Colonic mucosa (tissue), 4 donors: ENCODE data around the gene MYH7. TPM values are rescaled to one million over a fixed set of nuclear protein-coding genes. Genes with fewer than 3 reads are reported as not detected.
"Not testable (repeated sequence)": the region's sequence is repeated elsewhere in the genome, so short reads cannot be mapped to it uniquely, and the experiment has no call there.

ENCODE experiments used
- DNase-seq: peaks from one replicate; pipeline ENCODE4 v3.0.0-alpha.2; 2020
- H3K27ac ChIP-seq: fragments of 200-600 bp; one replicate; pipeline ENCODE4 v1.8.0; 2021
- H3K27me3 ChIP-seq: fragments of 200-600 bp; one replicate; pipeline ENCODE4 v1.8.0; 2021
- H3K36me3 ChIP-seq: fragments of 200-600 bp; one replicate; pipeline ENCODE4 v1.8.0; 2021
- H3K4me1 ChIP-seq: fragments of 200-600 bp; one replicate; pipeline ENCODE4 v1.8.0; 2021; ENCODE audit warnings: mild to moderate bottlenecking
- H3K4me3 ChIP-seq: fragments of 200-600 bp; one replicate; pipeline ENCODE4 v1.8.0; 2021
- H3K9ac ChIP-seq, 2 donors: one replicate each; pipeline ENCODE4 v1.7.0; 2013; ENCODE audit warnings: control low read depth in 2 of 2, low read depth in 2 of 2, low read length in 2 of 2
- H3K9me3 ChIP-seq: fragments of 200-600 bp; one replicate; pipeline ENCODE4 v1.8.0; 2021
- CTCF ChIP-seq: fragments of 200-600 bp; IDR thresholded peaks from one replicate; pipeline ENCODE4 v1.8.0; 2022; ENCODE audit warnings: antibody characterized with exemption, mild to moderate bottlenecking
- intact Hi-C: fragments of 100-400 bp; cut with DNase I; formaldehyde crosslinking; loops from one replicate; pipeline ENCODE4 v1.14.1; 2022
- total RNA-seq, 2 donors: library from RNA; stranded (reverse); fragmentation: NEBNext Ultra II Directional in 1 of 2; extraction: Animal tissue kit (Norgen Biotek cat#: 25700) in 1 of 2; gene quantifications; one replicate each; pipeline ENCODE4 v1.2.1, GENCODE V29; 2021
- donor health status: healthy.
- donor health status: DM: no; HTN: no; CAD: no.
- donor health status: DM: no; HTN: no; CAD: no.

The MYH7 gene
- total RNA-seq, 2 donors from 2014 or later, result 1.2 TPM; not detected in 1

GRCh38 chr14:23431486-23431885, 4.0 kb downstream of the MYH7 start:
- no peaks in the 10 kb centered on the region for H3K4me1 ChIP-seq
- H3K9me3 ChIP-seq, result no peaks in the 10 kb centered on the region
- H3K27me3 ChIP-seq, result no peaks in the 10 kb centered on the region
- no peak overlapping the region for H3K27ac ChIP-seq
- H3K4me3 ChIP-seq, result no peak overlapping the region
- intact Hi-C loops, result no loop called here
- DNase-seq, result no peak
- H3K9ac ChIP-seq, result no peak overlapping the region
- no peak for TF ChIP-seq CTCF
- no peaks in the 10 kb centered on the region for H3K36me3 ChIP-seq

GRCh38 chr14:23430723-23431085, 4.8 kb downstream of the MYH7 start:
- H3K4me3 ChIP-seq, result no peak overlapping the region
- H3K9me3 ChIP-seq, result no peaks in the 10 kb centered on the region
- no peak for TF ChIP-seq CTCF
- H3K27me3 ChIP-seq, result no peaks in the 10 kb centered on the region
- no peak overlapping the region for H3K9ac ChIP-seq
- intact Hi-C loops, result no loop called here
- no peaks in the 10 kb centered on the region for H3K4me1 ChIP-seq
- no peak for DNase-seq
- H3K27ac ChIP-seq, result no peak overlapping the region
- no peaks in the 10 kb centered on the region for H3K36me3 ChIP-seq

GRCh38 chr14:23430016-23430722, 5.3 kb downstream of the MYH7 start:
- H3K9ac ChIP-seq, result no peak overlapping the region
- no peak overlapping the region for H3K27ac ChIP-seq
- H3K9me3 ChIP-seq, result no peaks in the 10 kb centered on the region
- H3K4me3 ChIP-seq, result no peak overlapping the region
- no peak for TF ChIP-seq CTCF
- no peaks in the 10 kb centered on the region for H3K27me3 ChIP-seq
- H3K4me1 ChIP-seq, result no peaks in the 10 kb centered on the region
- no peaks in the 10 kb centered on the region for H3K36me3 ChIP-seq
- DNase-seq, result no peak
- intact Hi-C loops, result no loop called here

GRCh38 chr14:23428686-23429495, 6.6 kb downstream of the MYH7 start:
- no peaks in the 10 kb centered on the region for H3K4me1 ChIP-seq
- H3K36me3 ChIP-seq, result no peaks in the 10 kb centered on the region
- intact Hi-C loops, result no loop called here
- H3K4me3 ChIP-seq, result no peak overlapping the region
- no peak for DNase-seq
- no peaks in the 10 kb centered on the region for H3K27me3 ChIP-seq
- TF ChIP-seq CTCF, result no peak
- no peak overlapping the region for H3K9ac ChIP-seq
- no peaks in the 10 kb centered on the region for H3K9me3 ChIP-seq
- no peak overlapping the region for H3K27ac ChIP-seq

GRCh38 chr14:23425798-23426197, 9.7 kb downstream of the MYH7 start:
- H3K9me3 ChIP-seq, H3K27ac ChIP-seq, H3K9ac ChIP-seq, H3K4me3 ChIP-seq, H3K36me3 ChIP-seq, DNase-seq, H3K27me3 ChIP-seq, H3K4me1 ChIP-seq, intact Hi-C loops: not testable (repeated sequence)

GRCh38 chr14:23425169-23425568, 10.3 kb downstream of the MYH7 start:
- no peak overlapping the region for H3K9ac ChIP-seq
- no peak overlapping the region for H3K27ac ChIP-seq
- no peaks in the 10 kb centered on the region for H3K9me3 ChIP-seq
- DNase-seq, result no peak
- no peaks in the 10 kb centered on the region for H3K4me1 ChIP-seq
- H3K36me3 ChIP-seq, result no peaks in the 10 kb centered on the region
- no peak for TF ChIP-seq CTCF
- intact Hi-C loops, result no loop called here
- no peak overlapping the region for H3K4me3 ChIP-seq
- no peaks in the 10 kb centered on the region for H3K27me3 ChIP-seq
